Sigmoid colon (tissue), 7 donors: ENCODE results near the gene COL23A1. TPM values are rescaled to one million over a fixed set of nuclear protein-coding genes. Genes with fewer than 3 reads are reported as not detected.

ENCODE experiments used
- DNase-seq: peaks from one replicate; pipeline ENCODE4 v3.0.0-alpha.2; 2019
- H3K27ac ChIP-seq, 4 donors: fragments of 200-600 bp; sonication (generic); one replicate each; pipeline ENCODE4 v1.5.1; 2016 to 2019; ENCODE audit warnings: mild to moderate bottlenecking in 1 of 4
- H3K27me3 ChIP-seq, 3 donors: fragments of 200-600 bp; sonication (generic); one replicate each; pipeline ENCODE4 v1.5.1; 2019; ENCODE audit warnings: mild to moderate bottlenecking in 1 of 3
- H3K36me3 ChIP-seq, 4 donors: fragments of 200-600 bp; sonication (generic); one replicate each; pipeline ENCODE4 v1.5.1; 2016 to 2019
- H3K4me1 ChIP-seq, 4 donors: fragments of 200-600 bp; sonication (generic); one replicate each; pipeline ENCODE4 v1.5.1; 2017 to 2019
- H3K4me3 ChIP-seq, 4 donors: fragments of 200-600 bp; sonication (generic); one replicate each; pipeline ENCODE4 v1.5.1; 2017 to 2019; ENCODE audit warnings: mild to moderate bottlenecking in 2 of 4, moderate library complexity in 1 of 4
- H3K9me3 ChIP-seq, 4 donors: fragments of 200-600 bp in 3 of 4; sonication (generic) in 3 of 4; one replicate each; pipeline versions ENCODE4 v1.5.1 to v1.6.1; 2013 to 2019
- EP300 ChIP-seq, 4 donors: sonication (generic); formaldehyde crosslinking; IDR thresholded peaks; one replicate each; pipeline ENCODE4 v1.6.1; 2017; ENCODE audit warnings: antibody characterized with exemption in 4 of 4
- POLR2A ChIP-seq, 2 donors: fragments of 450-650 bp; IDR thresholded peaks; one replicate each; pipeline ENCODE4 v1.6.1; 2016; ENCODE audit warnings: antibody characterized with exemption in 2 of 2, mild to moderate bottlenecking in 2 of 2, moderate library complexity in 2 of 2
- POLR2AphosphoS5 ChIP-seq, 4 donors: sonication (generic); formaldehyde crosslinking; IDR thresholded peaks; one replicate each; pipeline ENCODE4 v1.6.1; 2017; ENCODE audit warnings: antibody characterized with exemption in 4 of 4
- WGBS, 2 donors: extraction: QIAGEN DNeasy Blood & Tissue Kit; methylation state at CpG; one replicate each; pipeline ENCODE4 v1.1.7; 2013; 5-methylcytosine and 5-hydroxymethylcytosine counted together
- intact Hi-C: fragments of 100-400 bp; cut with DNase I; formaldehyde crosslinking; loops from one replicate; pipeline ENCODE4 v1.15.1; 2023
- polyA plus RNA-seq, 3 donors: library from polyadenylated mRNA; stranded (reverse); fragments of 200-250 nt; gene quantifications; one replicate each; pipeline ENCODE4 v1.2.3, GENCODE V29; 2013
- total RNA-seq, 4 donors: library from RNA; depleted of rRNA; stranded (reverse); fragments of >200 nt; gene quantifications; one replicate each; pipeline ENCODE4 v1.1.0, GENCODE V29; 2016
- TF ChIP-seq, protein P1 (sequence below), 4 experiments: fragments of 450-650 bp in 3 of 4; fragments of 200-600 bp in 1 of 4; IDR thresholded peaks; one replicate each; pipeline ENCODE4 v1.5.1; 2016 to 2019; ENCODE audit warnings: antibody characterized with exemption in 4 of 4, mild to moderate bottlenecking in 3 of 4, moderate library complexity in 2 of 4
- donor health status: healthy with polysubstance abuse.
- donor health status: Bipolar disorder and iron deficiency.
- donor health status: healthy.

COL23A1 gene
- total and polyA plus RNA-seq, 7 donors = 0.28 to 1.2 (median 0.57) TPM; not detected in 1

DNA sequence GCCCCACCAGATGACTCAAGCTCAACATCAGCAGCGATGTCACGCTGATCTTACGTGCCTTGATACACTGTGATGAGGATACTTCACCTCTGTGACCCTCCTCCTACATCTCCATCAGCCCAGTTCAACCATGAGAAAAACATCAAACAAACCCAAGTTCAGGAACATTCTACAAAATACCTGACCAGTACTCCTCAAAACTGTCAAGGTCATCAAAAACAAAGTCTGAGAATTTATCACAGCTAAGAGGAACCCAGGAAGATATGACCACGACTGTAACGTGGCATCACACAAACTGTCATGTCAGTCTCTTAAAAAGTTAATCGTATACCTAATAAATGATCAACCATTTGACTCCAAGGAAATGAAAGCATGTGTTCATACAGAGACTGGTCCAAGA is 90.8 kb downstream of the COL23A1 start:
- DNase-seq = no peak
- Histone ChIP-seq H3K9me3 (no peaks in the 10 kb centered on the region), H3K36me3 (no peaks in the 10 kb centered on the region), H3K4me1 (no peaks in the 10 kb centered on the region), H3K27ac (no peak overlapping the region), H3K27me3 (no peaks in the 10 kb centered on the region), H3K4me3 (no peak overlapping the region)
- TF ChIP-seq EP300 (IDR thresholded peaks at IDR 0.05) (no peak), POLR2A (IDR thresholded peaks at IDR 0.05) (no peak), POLR2AphosphoS5 (IDR thresholded peaks at IDR 0.05) (no peak)
- TF ChIP-seq, protein P1, sequence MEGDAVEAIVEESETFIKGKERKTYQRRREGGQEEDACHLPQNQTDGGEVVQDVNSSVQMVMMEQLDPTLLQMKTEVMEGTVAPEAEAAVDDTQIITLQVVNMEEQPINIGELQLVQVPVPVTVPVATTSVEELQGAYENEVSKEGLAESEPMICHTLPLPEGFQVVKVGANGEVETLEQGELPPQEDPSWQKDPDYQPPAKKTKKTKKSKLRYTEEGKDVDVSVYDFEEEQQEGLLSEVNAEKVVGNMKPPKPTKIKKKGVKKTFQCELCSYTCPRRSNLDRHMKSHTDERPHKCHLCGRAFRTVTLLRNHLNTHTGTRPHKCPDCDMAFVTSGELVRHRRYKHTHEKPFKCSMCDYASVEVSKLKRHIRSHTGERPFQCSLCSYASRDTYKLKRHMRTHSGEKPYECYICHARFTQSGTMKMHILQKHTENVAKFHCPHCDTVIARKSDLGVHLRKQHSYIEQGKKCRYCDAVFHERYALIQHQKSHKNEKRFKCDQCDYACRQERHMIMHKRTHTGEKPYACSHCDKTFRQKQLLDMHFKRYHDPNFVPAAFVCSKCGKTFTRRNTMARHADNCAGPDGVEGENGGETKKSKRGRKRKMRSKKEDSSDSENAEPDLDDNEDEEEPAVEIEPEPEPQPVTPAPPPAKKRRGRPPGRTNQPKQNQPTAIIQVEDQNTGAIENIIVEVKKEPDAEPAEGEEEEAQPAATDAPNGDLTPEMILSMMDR (IDR thresholded peaks at IDR 0.05) = no peak
- whole genome bisulfite sequencing, 2 donors = 88 to 91% methylated on average over 6 of the region's 6 CpGs
- intact Hi-C loops = no loop called here

DNA sequence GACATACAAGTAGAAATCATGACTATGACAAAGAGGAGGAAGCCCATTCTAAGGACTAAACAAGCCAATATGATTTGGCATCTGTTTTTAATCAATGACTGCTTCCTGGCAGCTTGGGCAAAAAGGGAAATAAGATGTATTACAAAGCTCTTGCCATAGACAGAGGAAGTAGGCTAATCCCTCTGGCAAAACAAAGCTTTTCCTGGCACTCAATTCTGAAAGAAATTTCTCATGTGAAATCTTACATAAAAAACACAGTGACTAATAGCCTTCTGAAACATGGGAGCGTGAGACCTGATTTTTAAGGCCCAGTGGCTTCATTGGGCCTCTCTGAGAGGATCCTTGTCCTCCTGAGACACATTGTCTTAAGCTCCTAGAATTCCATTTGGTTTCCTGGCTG is 93.6 kb downstream of the COL23A1 start:
- intact Hi-C loops = no loop called here
- Histone ChIP-seq H3K4me1 (no peaks in the 10 kb centered on the region), H3K36me3 (no peaks in the 10 kb centered on the region), H3K27me3 (no peaks in the 10 kb centered on the region), H3K9me3 (no peaks in the 10 kb centered on the region), H3K4me3 (no peak overlapping the region), H3K27ac (no peak overlapping the region)
- WGBS, 2 donors = 69 to 78% methylated on average over 1 of the region's 1 CpG
- TF ChIP-seq, protein P1 (IDR thresholded peaks at IDR 0.05) = no peak
- TF ChIP-seq POLR2A (IDR thresholded peaks at IDR 0.05) (no peak), POLR2AphosphoS5 (IDR thresholded peaks at IDR 0.05) (no peak), EP300 (IDR thresholded peaks at IDR 0.05) (no peak)
- DNase-seq = no peak

DNA sequence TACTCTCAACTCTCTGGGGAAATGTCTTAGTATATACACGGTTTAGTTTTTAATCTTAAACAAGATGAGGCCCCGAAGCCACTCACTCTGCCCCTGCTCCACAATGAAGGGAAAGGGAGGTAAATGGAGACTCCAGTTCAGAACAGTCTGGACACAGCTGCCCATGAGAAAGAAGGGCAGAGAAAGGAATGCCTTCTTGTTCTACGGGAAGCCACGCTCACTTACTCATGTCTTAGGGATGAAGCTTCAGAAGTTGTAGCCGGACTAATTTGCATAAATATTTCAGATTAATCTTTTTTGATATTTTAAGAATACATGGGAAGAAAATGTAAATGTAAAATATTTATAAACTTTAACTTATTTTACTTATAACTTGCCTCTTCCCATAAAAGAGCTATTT is 94.0 kb downstream of the COL23A1 start:
- H3K4me3 ChIP-seq = no peak overlapping the region
- no peak for DNase-seq
- 90 to 91% methylated on average over 5 of the region's 5 CpGs for WGBS, 2 donors
- no peaks in the 10 kb centered on the region for H3K9me3 ChIP-seq
- H3K27me3 ChIP-seq = no peaks in the 10 kb centered on the region
- TF ChIP-seq, protein P1 (IDR thresholded peaks at IDR 0.05) = no peak
- TF ChIP-seq EP300 (IDR thresholded peaks at IDR 0.05) (no peak), POLR2A (IDR thresholded peaks at IDR 0.05) (no peak), POLR2AphosphoS5 (IDR thresholded peaks at IDR 0.05) (no peak)
- H3K36me3 ChIP-seq = no peaks in the 10 kb centered on the region
- intact Hi-C loops = no loop called here
- H3K27ac ChIP-seq = no peak overlapping the region
- no peaks in the 10 kb centered on the region for H3K4me1 ChIP-seq

DNA sequence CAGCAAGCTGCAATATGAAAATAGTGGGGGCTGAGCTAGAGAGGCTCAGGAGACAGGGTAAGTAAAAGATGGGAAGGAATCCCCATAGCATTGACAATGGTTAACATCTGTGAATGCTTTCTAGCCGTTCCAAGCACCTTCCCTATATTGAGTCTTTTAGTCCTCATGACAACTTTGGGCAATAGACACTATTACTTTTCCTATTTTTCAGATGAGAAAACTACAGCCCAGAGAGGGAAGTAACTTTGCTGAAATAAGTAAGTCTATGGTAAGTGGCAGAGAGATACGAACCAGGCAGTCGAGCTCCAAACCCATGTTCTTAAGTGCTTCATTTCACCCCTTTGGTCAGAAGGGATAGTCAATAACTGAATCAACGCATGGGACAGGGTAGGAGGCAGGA is 94.5 kb downstream of the COL23A1 start:
- Histone ChIP-seq H3K36me3 (no peaks in the 10 kb centered on the region), H3K4me3 (no peak overlapping the region), H3K27me3 (no peaks in the 10 kb centered on the region), H3K27ac (no peak overlapping the region), H3K4me1 (no peaks in the 10 kb centered on the region), H3K9me3 (no peaks in the 10 kb centered on the region)
- TF ChIP-seq POLR2AphosphoS5 (IDR thresholded peaks at IDR 0.05) (no peak), POLR2A (IDR thresholded peaks at IDR 0.05) (no peak), EP300 (IDR thresholded peaks at IDR 0.05) (no peak)
- TF ChIP-seq, protein P1 (IDR thresholded peaks at IDR 0.05) = no peak
- 85 to 88% methylated on average over 4 of the region's 4 CpGs for WGBS, 2 donors
- intact Hi-C loops = no loop called here
- DNase-seq = no peak

DNA sequence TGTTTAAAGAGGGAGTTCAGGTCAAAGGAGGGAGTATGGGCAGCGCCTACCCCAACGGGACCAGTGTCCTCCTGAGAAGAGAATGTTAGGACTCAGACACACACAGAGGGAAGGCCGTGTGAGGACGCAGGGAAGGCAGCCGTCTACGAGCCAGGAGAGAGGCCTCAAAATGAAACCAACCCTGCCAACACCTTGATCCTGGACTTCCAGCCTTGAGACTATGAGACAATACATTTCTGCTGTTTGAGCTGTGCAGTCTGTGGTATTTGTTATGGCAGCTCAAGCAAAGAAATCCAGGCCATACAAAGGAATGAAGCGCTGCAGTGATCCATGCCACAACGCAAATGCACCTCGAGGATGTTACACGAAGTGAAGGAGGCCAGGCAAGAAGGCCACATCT is 97.9 kb downstream of the COL23A1 start:
- no peak overlapping the region for H3K4me3 ChIP-seq
- no peak for TF ChIP-seq POLR2AphosphoS5 (IDR thresholded peaks at IDR 0.05)
- no peak for TF ChIP-seq POLR2A (IDR thresholded peaks at IDR 0.05)
- TF ChIP-seq, protein P1 (IDR thresholded peaks at IDR 0.05) = no peak
- TF ChIP-seq EP300 (IDR thresholded peaks at IDR 0.05) = no peak
- DNase-seq = no peak
- intact Hi-C loops = no loop called here
- peaks cover 0 to 4% (median 1%) of the 10 kb centered on the region in 4 donors for H3K9me3 ChIP-seq
- H3K27me3 ChIP-seq = no peaks in the 10 kb centered on the region
- WGBS, 2 donors = 91 to 97% methylated on average over 10 of the region's 10 CpGs
- H3K36me3 ChIP-seq = no peaks in the 10 kb centered on the region
- H3K27ac ChIP-seq = no peak overlapping the region
- H3K4me1 ChIP-seq = no peaks in the 10 kb centered on the region
